Testis (tissue), 2 donors: ENCODE results near the gene DCST1.

Experiments
- CTCF ChIP-seq, 3 experiments: fragments of 450-650 bp in 2 of 3; fragments of 200-600 bp in 1 of 3; sonication (generic) in 1 of 3; IDR thresholded peaks; one replicate each; pipeline ENCODE4 v1.5.1; 2016 to 2019; ENCODE audit warnings: antibody characterized with exemption in 3 of 3, mild to moderate bottlenecking in 2 of 3, moderate library complexity in 1 of 3
- POLR2A ChIP-seq: fragments of 450-650 bp; IDR thresholded peaks from one replicate; pipeline ENCODE4 v1.6.1; 2017; ENCODE audit warnings: antibody characterized with exemption, mild to moderate bottlenecking, moderate library complexity

GRCh38 chr1:155072531-155073289, 39.1 kb downstream of the DCST1 start:
- TF ChIP-seq CTCF (IDR thresholded peaks at IDR 0.05), result no peak
- no peak for TF ChIP-seq POLR2A
